IMR-90 (cell line): ENCODE data around the gene AJAP1. TPM values are rescaled to one million over a fixed set of nuclear protein-coding genes. Genes with fewer than 3 reads are reported as not detected.

ENCODE experiments used
- ATAC-seq: fragments of 200-7000 bp; cut with Tn5 transposase; 2 replicates; pipeline ENCODE4 v1.9.1; 2020; ENCODE audit warnings: low read depth, mild to moderate bottlenecking, moderate library complexity
- BruUV-seq: library from RNA; stranded (reverse); fragments of 400-500 nt; replicated peaks from 2 replicates; lab custom pipeline; 2021; lab: Mats Ljungman, UMichigan
- CTCF ChIA-PET: fragments of 300-600 bp; formaldehyde crosslinking; extraction: SDS; loops from one replicate; lab custom pipeline; 2021; ENCODE audit warnings: antibody characterized with exemption; lab: Yijun Ruan, JAX
- POLR2A ChIA-PET: fragments of 300-600 bp; sonication (Branson Sonifier 250); formaldehyde crosslinking; loops from one replicate; lab custom pipeline; 2022; ENCODE audit warnings: antibody characterized with exemption; ENCODE audit not compliant: unreplicated experiment; lab: Charles Lee
- DNase-seq: peaks from one replicate; pipeline ENCODE4 v3.0.0; 2013
- H2AFZ ChIP-seq: replicated peaks from 2 replicates; pipeline ENCODE3; 2013; ENCODE audit warnings: low read length, mild to moderate bottlenecking; ENCODE audit not compliant: poor library complexity
- H2AK5ac ChIP-seq: 2 replicates; pipeline ENCODE4 v1.6.1; 2013; ENCODE audit warnings: low read depth, low read length, inconsistent platforms
- H2AK9ac ChIP-seq: replicated peaks from 2 replicates; pipeline ENCODE3; 2013; ENCODE audit warnings: mild to moderate bottlenecking, low read depth, low read length, moderate library complexity; ENCODE audit not compliant: poor library complexity
- H2BK120ac ChIP-seq: 2 replicates; pipeline ENCODE4 v1.6.1; 2013; ENCODE audit warnings: low read depth, low read length, inconsistent platforms
- H2BK15ac ChIP-seq: 3 replicates; pipeline ENCODE4 v1.6.1; 2013; ENCODE audit warnings: low read depth, low read length, inconsistent platforms
- H2BK20ac ChIP-seq: 2 replicates; pipeline ENCODE4 v1.6.1; 2013; ENCODE audit warnings: low read depth, mild to moderate bottlenecking, inconsistent platforms, low read length, moderate library complexity
- H2BK5ac ChIP-seq: 2 replicates; pipeline ENCODE4 v1.6.1; 2013; ENCODE audit warnings: mild to moderate bottlenecking, low read depth, low read length, inconsistent platforms; ENCODE audit not compliant: poor library complexity, severe bottlenecking
- H3K14ac ChIP-seq: replicated peaks from 2 replicates; pipeline ENCODE4 v1.6.1; 2013; ENCODE audit warnings: low read depth, low read length, inconsistent platforms
- H3K18ac ChIP-seq: 2 replicates; pipeline ENCODE4 v1.6.1; 2013; ENCODE audit warnings: low read depth, low read length, control low read depth
- H3K23ac ChIP-seq: 2 replicates; pipeline ENCODE4 v1.6.1; 2013; ENCODE audit warnings: low read depth, low read length, inconsistent platforms
- H3K27ac ChIP-seq: 2 replicates; pipeline ENCODE4 v1.5.1; 2013; ENCODE audit warnings: mild to moderate bottlenecking, control low read depth, low read length; ENCODE audit not compliant: insufficient read depth
- H3K27me3 ChIP-seq: 2 replicates; pipeline ENCODE4 v1.6.1; 2013; ENCODE audit warnings: low read length; ENCODE audit not compliant: control insufficient read depth, insufficient read depth
- H3K36me3 ChIP-seq: 2 replicates; pipeline ENCODE4 v1.6.1; 2013; ENCODE audit warnings: low read length, mixed read lengths; ENCODE audit not compliant: control insufficient read depth, insufficient read depth
- H3K4ac ChIP-seq: 2 replicates; pipeline ENCODE4 v1.6.1; 2013; ENCODE audit warnings: low read depth, low read length, inconsistent platforms
- H3K4me1 ChIP-seq: 2 replicates; pipeline ENCODE4 v1.6.1; 2013; ENCODE audit warnings: low read length, mixed read lengths; ENCODE audit not compliant: control insufficient read depth, insufficient read depth
- H3K4me2 ChIP-seq: 2 replicates; pipeline ENCODE4 v1.6.1; 2013; ENCODE audit warnings: low read depth, mild to moderate bottlenecking, control low read depth, low read length, moderate library complexity
- H3K4me3 ChIP-seq: 2 replicates; pipeline ENCODE4 v1.5.1; 2013; ENCODE audit warnings: low read depth, mild to moderate bottlenecking, control low read depth, low read length, moderate library complexity; ENCODE audit not compliant: insufficient read depth
- H3K56ac ChIP-seq: 2 replicates; pipeline ENCODE4 v1.6.1; 2013; ENCODE audit warnings: low read length, inconsistent platforms; ENCODE audit not compliant: insufficient read depth; ENCODE audit errors: extremely low read depth
- H3K79me1 ChIP-seq, 2 experiments: 2 replicates each; pipeline ENCODE4 v1.6.1; 2013; ENCODE audit warnings: low read length in 2 of 2, inconsistent platforms in 1 of 2, low read depth in 1 of 2
- H3K9ac ChIP-seq: 2 replicates; pipeline ENCODE4 v1.6.1; 2013; ENCODE audit warnings: low read depth, low read length, control low read depth
- H3K9me1 ChIP-seq: 2 replicates; pipeline ENCODE4 v1.6.1; 2013; ENCODE audit warnings: low read length, inconsistent platforms; ENCODE audit not compliant: insufficient read depth
- H3K9me3 ChIP-seq: 2 replicates; pipeline ENCODE4 v1.6.1; 2013; ENCODE audit warnings: low read length; ENCODE audit not compliant: control insufficient read depth, insufficient read depth
- H4K20me1 ChIP-seq: 2 replicates; pipeline ENCODE4 v1.6.1; 2013; ENCODE audit warnings: low read length, inconsistent platforms; ENCODE audit not compliant: insufficient read depth
- H4K5ac ChIP-seq: 2 replicates; pipeline ENCODE4 v1.6.1; 2013; ENCODE audit warnings: mild to moderate bottlenecking, low read depth, low read length, control low read depth
- H4K8ac ChIP-seq, 2 experiments: 2 replicates each; pipeline ENCODE4 v1.6.1; 2013; ENCODE audit warnings: low read depth in 2 of 2, low read length in 2 of 2, control low read depth in 1 of 2, inconsistent platforms in 1 of 2
- H4K91ac ChIP-seq: 2 replicates; pipeline ENCODE4 v1.6.1; 2013; ENCODE audit warnings: low read depth, low read length, inconsistent platforms; ENCODE audit not compliant: insufficient read depth
- BHLHE40 ChIP-seq: fragments of 150-350 bp; IDR thresholded peaks from 2 replicates; pipeline ENCODE4 v1.6.1; 2016; ENCODE audit warnings: mild to moderate bottlenecking, low read depth, low read length
- CHD1 ChIP-seq: IDR thresholded peaks from 2 replicates; pipeline ENCODE4 v1.6.1; 2012; ENCODE audit warnings: low read depth, low read length, improper control_type of control experiment
- ELK1 ChIP-seq: fragments of 150-350 bp; IDR thresholded peaks from 2 replicates; pipeline ENCODE4 v1.6.1; 2016; ENCODE audit warnings: low read depth, mild to moderate bottlenecking, low read length, moderate library complexity, borderline replicate concordance
- RAD21 ChIP-seq: IDR thresholded peaks from 2 replicates; pipeline ENCODE4 v1.6.1; 2012; ENCODE audit warnings: low read length, improper control_type of control experiment
- RCOR1 ChIP-seq: IDR thresholded peaks from 2 replicates; pipeline ENCODE4 v1.6.1; 2012; ENCODE audit warnings: mild to moderate bottlenecking, low read length, improper control_type of control experiment; ENCODE audit not compliant: insufficient replicate concordance
- WGBS, 2 experiments: methylation state at CpG; one replicate each; pipeline versions ENCODE4 v1.1.5 to v1.1.7; 2013; ENCODE audit warnings: missing lambda C conversion rate in 2 of 2; ENCODE audit not compliant: insufficient read length in 1 of 2; ENCODE audit errors: extremely low coverage in 2 of 2; 5-methylcytosine and 5-hydroxymethylcytosine counted together
- dilution Hi-C: fragments of 300-500 bp; cut with HindIII; formaldehyde crosslinking; loops from one replicate; pipeline ENCODE4 v1.14.3; 2018; ENCODE audit warnings: low sequenced_read_pairs; ENCODE audit not compliant: unreplicated experiment
- in situ Hi-C: fragments of 300-500 bp; cut with MboI; formaldehyde crosslinking; loops from 3 replicates; pipeline ENCODE4 v1.14.3; 2019; ENCODE audit warnings: low sequenced_read_pairs, inconsistent platforms, mixed read lengths
- intact Hi-C: fragments of 100-400 bp; cut with micrococcal nuclease; formaldehyde crosslinking; loops from 2 replicates; pipeline ENCODE4 v1.10.0; 2022
- polyA plus RNA-seq, 3 experiments: library from polyadenylated mRNA; depleted of rRNA; stranded (reverse); fragments of >200 nt; gene quantifications; 2 replicates each; pipeline ENCODE4 v1.2.3, GENCODE V29; 2012; ENCODE audit warnings: low replicate concordance in 1 of 3
- total RNA-seq: library from RNA; depleted of rRNA; stranded (reverse); fragments of >200 nt; gene quantifications from 2 replicates; pipeline ENCODE4 v1.2.3, GENCODE V29; 2012

Gene AJAP1
- total and polyA plus RNA-seq, 2 of the 4 experiments (the other 2 are of a cell fraction) = under 0.01 to 0.02 TPM

- Histone ChIP-seq H2AK5ac (no peak overlapping the region), H3K4ac (no peak overlapping the region), H3K9ac (no peak overlapping the region), H3K27me3 (no peaks in the 10 kb centered on the region), H2AFZ (no peak overlapping the region), H4K5ac (no peak overlapping the region), H3K18ac (no peak overlapping the region), H3K36me3 (no peaks in the 10 kb centered on the region), H3K9me1 (no peaks in the 10 kb centered on the region), H3K4me1 (no peaks in the 10 kb centered on the region), H4K20me1 (no peaks in the 10 kb centered on the region), H2BK15ac (no peak overlapping the region), H4K8ac (no peak overlapping the region), H3K4me2 (no peak overlapping the region), H3K27ac (no peak overlapping the region), H3K23ac (no peak overlapping the region), H4K91ac (no peak overlapping the region), H2BK5ac (no peak overlapping the region), H2BK120ac (no peak overlapping the region), H3K79me1 (no peaks in the 10 kb centered on the region), H2AK9ac (no peak overlapping the region), H3K56ac (no peak overlapping the region), H3K14ac (no peak overlapping the region), H2BK20ac (no peak overlapping the region), H3K9me3 (peaks cover 36% of the 10 kb centered on the region), H3K4me3 (no peak overlapping the region)
- no peak for ATAC-seq
- ChIA-PET CTCF (no interaction called here), POLR2A (no interaction called here)
- BruUV-seq = no TSS peak
- no peak for DNase-seq
- dilution Hi-C loops = no loop called here
- in situ Hi-C loops = no loop called here
- TF ChIP-seq RAD21 (no peak), ELK1 (no peak), BHLHE40 (no peak), RCOR1 (no peak), CHD1 (no peak)
- 64% methylated on average over 3 of the region's 6 CpGs; no CpG with 5 or more reads in 1 of the 2 experiments for WGBS, 2 experiments
- intact Hi-C loops = no loop called here
These were observed 139.8 kb downstream of the AJAP1 start for GRCh38 chr1:4794020-4794780.
